ENCODE data around the gene HADHB.
A peak's percentile ranks its signal among the peaks of the same experiment; 100 is the strongest.
"Not testable (repeated sequence)": the region's sequence is repeated elsewhere in the genome, so short reads cannot be mapped to it uniquely, and the experiment has no call there.

The HADHB gene

DNA sequence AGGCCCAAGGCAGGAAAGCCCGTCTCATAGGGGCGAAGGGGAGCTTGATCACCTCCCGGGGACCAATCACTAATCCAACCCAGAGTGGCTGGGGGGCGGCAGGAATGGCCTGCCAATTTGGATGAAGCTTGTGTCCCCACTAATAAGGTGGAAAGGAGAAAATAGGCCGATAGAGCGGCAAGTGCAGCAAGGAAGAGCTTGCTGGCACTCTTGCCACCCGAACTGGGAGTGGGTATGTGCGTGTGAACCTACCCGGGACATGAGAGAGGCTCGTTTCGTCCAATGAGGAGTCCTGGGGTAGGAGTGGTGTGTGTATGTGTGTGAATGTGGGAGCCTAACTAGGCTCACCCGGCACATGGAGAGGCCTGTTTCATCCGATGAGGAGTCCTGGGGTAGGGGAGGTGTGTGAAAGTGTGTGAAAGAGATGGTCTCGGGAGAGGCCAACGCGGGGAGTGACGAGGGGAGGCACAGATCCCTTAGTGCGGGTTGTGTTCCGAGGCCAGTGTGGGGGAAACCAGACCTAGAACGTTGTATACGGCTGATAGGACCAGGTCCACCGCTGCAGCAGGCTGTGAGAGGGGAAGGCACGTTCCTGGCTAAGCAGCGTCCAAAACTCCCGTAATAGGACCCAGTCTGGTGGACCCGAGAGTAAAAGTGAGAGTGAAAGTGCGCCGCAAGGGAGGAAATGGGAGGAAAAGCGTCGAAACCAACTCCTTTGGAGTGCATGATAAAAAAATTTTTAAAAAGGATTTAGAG, 54.1 kb downstream of the HADHB start:
- peak; percentile 20 for DNase-seq

GRCh38 chr2:26299471-26300101, 54.8 kb downstream of the HADHB start:
- no peak for DNase-seq

- no peak for DNase-seq
These were observed 55.6 kb downstream of the HADHB start for GRCh38 chr2:26300234-26300925.

- DNase-seq = no peak
These were observed 58.1 kb downstream of the HADHB start for GRCh38 chr2:26302846-26303245.

DNA sequence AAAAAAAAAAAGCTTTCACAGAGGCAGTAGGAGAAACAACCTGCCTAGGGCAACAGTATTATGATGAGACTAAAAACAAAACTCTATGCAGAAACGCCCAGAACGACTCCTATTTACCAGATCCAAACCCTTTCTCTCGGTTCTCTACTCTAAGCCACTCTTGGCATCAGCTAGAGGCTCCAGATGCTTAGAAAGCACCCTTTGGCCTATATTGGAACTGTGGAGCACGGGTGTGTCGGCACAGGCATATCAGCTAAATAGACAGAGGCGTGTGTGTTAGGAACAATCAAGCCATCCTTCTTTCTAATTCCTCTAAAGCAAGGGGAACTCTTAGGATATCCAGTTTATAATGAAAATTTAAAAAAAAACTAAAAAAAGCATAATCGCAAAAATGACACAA, 60.4 kb downstream of the HADHB start:
- not testable (repeated sequence) for DNase-seq

DNA sequence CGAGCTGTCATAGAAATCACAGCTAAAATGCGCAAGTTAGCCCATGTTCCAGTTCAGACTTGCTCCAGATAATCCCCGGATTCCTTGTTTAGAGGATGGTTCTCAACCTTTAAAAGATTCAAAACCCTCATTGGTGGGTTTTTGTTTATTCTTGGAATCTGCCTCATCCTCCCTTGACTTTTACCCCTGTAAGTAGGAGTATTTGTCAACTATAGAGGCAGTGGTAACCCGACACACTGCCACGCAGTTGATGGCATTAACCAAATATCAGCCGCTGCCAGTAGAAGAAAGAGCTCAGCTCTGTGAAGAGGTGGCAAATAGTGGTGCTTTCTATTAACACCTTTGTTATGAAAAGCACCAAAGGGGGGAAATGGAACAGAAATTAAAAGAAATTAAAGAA, 60.8 kb downstream of the HADHB start:
- DNase-seq = no peak

GRCh38 chr2:26309921-26310320, 65.2 kb downstream of the HADHB start:
- no peak for DNase-seq

DNA sequence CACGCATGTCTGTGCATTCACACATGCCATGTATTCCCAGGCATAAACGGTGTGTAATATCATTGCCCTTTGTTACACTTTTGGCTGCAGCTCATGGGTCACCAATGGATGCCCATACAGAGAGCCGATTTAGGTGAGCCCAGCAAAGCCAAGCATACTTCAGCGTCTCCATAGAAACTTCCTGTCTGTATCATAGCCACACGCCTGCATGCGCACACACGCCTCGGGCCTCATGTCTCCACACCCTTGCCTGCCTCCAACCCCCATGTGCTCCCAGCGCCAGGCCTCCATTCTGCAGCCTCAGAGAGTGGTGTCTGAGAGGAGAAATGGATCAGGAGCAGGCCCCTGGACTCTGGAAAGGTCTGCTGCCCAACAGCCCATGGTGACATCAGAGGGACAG, 67.7 kb downstream of the HADHB start:
- DNase-seq = no peak

DNA sequence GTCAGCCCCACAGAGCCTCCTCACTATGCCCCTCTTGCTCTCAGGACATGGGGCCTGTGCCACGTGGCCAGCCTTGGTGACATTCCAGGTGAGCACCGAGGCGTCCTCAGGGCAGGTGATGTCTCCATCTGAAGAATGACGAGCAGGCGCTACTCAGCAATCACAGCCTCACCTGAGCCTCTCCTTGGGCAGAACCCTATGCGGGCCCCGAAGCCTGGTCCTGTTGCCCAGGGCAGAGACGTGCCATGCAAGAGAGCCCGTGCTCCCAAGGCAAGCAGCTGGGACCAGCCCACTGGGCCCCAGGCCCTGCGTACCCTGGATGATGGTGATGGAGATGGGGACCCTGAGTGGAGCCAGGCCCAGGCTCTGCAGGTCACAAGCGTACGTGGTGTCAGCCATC, 68.7 kb downstream of the HADHB start:
- DNase-seq = no peak

- DNase-seq = no peak
These were observed 69.5 kb downstream of the HADHB start for GRCh38 chr2:26314243-26314642.

DNA sequence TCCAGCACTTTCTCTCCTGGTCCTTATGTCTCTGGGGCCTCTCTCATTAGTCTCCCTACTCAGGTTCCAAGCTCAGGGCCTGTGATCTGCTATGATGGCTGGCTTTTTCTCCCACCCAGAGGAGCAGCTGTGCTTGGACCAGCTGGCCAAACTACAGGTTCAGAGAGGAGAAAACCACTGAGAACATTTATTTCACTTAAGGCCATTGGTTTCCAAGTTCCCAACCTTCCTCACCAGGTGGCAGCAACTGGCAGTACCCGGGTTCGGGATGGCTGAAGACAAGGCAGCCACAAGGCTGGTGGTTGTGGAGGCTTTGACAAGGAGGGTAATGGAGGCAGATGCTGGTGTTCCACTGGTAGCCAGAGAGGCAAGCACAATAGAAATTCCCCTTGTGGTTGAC, 71.3 kb downstream of the HADHB start:
- DNase-seq = no peak

DNA sequence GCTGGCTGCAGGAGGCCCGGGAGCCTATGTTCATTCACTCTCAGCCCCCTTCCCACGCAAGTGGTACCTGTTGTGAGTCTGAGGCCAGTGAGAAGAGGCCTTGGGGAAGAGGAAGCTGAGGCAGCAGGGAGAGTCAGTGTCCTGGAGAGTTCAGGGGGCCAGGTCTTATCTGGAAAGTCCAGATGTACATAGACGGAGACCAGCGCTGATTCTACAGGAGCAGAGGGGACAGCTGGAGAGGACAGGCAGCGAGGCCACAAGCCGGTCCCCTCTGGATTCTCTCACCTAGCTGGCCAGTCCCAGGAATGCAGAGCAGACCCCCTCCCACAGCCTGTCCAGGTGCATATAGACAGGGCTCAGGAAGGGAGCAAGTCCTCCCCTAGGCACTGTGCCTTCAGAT, 72.1 kb downstream of the HADHB start:
- no peak for DNase-seq

DNA sequence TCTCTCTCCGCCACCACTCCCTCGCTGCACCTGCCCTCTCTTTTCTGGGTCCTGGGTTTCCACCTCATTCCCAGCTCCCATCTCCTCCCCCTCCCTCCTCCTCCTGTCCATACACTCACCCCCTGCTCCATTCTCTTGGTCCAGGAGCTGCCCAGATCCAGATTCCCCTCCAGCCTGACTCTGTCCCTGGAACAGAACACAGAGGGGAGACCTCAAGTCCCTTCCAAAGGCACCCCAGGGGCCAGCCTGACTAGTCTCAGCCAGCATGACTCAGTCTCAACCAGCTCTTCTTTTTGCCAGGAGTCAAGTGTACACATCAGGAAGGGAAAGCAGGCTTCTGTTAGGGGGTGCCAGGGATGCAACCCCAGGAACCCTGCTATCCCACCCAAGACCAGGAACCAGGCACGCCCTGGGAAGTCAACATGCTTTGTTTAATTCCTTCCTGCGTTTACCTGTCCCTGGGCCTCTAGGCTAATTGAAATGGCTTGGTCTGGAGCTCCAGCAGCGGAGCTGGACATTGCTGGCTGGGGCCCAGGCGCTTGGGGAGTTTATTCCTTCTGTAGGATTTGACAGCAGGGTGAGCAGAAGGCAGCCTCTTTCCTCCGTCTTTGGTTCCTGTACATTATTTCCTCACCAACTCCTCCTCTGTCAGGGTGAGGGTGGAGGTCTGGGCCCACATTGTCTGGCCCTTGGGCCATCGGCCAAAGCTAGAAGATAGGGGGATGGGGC, 72.8 kb downstream of the HADHB start:
- DNase-seq = no peak

- DNase-seq = no peak
These were observed 74.2 kb downstream of the HADHB start for GRCh38 chr2:26318950-26319349.

DNA sequence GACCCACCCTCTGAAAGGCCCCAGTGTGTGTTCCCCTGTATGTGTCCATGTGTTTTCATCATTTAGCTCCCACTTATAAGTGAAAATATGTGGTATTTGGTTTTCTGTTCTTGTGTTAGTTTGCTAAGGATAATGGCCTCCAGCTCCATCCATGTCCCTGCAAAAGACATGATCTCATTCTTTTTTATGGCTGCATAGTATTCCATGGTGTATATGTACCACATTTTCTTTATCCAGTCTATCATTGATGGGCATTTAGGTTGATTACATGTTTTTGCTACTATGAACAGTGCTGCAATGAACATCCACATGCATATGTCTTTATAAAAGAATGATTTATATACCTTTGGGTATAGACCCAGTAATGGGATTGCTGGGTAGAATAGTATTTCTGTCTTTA, 79.7 kb downstream of the HADHB start:
- DNase-seq = not testable (repeated sequence)

GRCh38 chr2:26324903-26325302, 80.2 kb downstream of the HADHB start:
- DNase-seq = no peak

GRCh38 chr2:26325851-26326250, 81.1 kb downstream of the HADHB start:
- no peak for DNase-seq

- no peak for DNase-seq
These were observed 81.8 kb downstream of the HADHB start for GRCh38 chr2:26326514-26326913.

- no peak for DNase-seq
These were observed 82.8 kb downstream of the HADHB start for GRCh38 chr2:26327291-26328272.

- not testable (repeated sequence) for DNase-seq
These were observed 84.3 kb downstream of the HADHB start for GRCh38 chr2:26329083-26329482.

DNA sequence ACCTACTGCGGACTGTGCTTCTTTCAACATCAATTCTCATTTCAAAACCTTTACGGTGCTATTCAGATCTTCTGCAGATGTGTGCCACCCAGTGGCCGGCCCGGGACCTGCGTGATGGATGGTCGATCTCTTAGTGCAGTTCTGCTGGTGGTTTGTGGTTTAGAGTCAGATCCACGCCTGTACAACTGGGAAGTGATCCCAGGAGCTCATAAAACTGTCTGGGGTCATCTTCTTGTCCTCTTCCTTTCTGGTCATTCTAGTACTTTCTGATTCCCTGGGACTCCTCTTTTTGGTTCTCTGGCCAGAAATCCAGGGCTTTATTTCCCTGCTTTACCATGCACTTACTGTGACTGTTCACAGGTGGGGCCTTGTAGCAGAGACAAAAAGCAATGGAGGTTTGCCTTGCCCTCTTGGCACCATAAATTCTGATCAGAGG, 85.4 kb downstream of the HADHB start:
- peak; percentile 82 for DNase-seq

DNA sequence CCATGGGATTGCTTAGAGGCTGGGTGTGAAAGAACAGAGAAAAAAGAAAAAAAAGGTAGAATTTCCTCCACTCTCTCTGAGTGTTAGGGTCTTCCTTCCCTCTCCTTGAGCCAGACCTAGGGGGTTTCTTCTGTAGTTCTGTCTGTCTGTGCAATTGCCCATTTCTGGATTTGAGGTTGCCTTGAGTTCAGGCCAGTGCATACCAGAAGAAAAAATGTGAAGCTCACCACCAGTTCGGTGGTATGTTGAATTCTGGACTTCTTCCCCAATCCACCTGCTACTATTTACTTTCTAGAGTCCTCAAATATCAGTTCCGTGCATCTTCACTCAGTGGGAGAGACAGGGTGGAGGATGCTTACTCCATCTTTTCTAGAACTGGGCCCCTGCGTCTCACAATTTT, 85.9 kb downstream of the HADHB start:
- DNase-seq = no peak

All from activated CD4-positive, alpha-beta T cell treated with anti-CD3 and anti-CD28 coated beads, Interleukin-2, amount 50 U/mL, for 1 hour (primary cell).